Activated CD4-positive, alpha-beta T cell treated with anti-CD3 and anti-CD28 coated beads for 4 hours (primary cell): ENCODE data around the gene FMN2.
"Not testable (repeated sequence)": the region's sequence is repeated elsewhere in the genome, so short reads cannot be mapped to it uniquely, and the experiment has no call there.

Experiments
- DNase-seq, 2 donors: peaks; one replicate each; pipeline ENCODE4 v3.0.0-alpha.2; 2020

Gene FMN2

GRCh38 chr1:240320659-240321058 is 229.0 kb downstream of the FMN2 start:
- DNase-seq: no peak

GRCh38 chr1:240322943-240323342 is 231.3 kb downstream of the FMN2 start:
- DNase-seq: no peak

- DNase-seq: not testable (repeated sequence)
Measured at GRCh38 chr1:240328382-240328781, 236.7 kb downstream of the FMN2 start.

- no peak for DNase-seq
Measured at GRCh38 chr1:240329443-240329842, 237.8 kb downstream of the FMN2 start.

GRCh38 chr1:240332672-240333071 is 241.0 kb downstream of the FMN2 start:
- no peak for DNase-seq

- no peak for DNase-seq
Measured at GRCh38 chr1:240337781-240338180, 246.1 kb downstream of the FMN2 start.

- no peak for DNase-seq
Measured at GRCh38 chr1:240338837-240339236, 247.2 kb downstream of the FMN2 start.

- DNase-seq: no peak
Measured at GRCh38 chr1:240341365-240342250, 249.9 kb downstream of the FMN2 start.

GRCh38 chr1:240342251-240342625 is 250.6 kb downstream of the FMN2 start:
- DNase-seq: no peak

- DNase-seq: no peak
Measured at GRCh38 chr1:240343045-240343444, 251.4 kb downstream of the FMN2 start.

- DNase-seq: no peak
Measured at GRCh38 chr1:240343966-240344365, 252.3 kb downstream of the FMN2 start.

GRCh38 chr1:240344918-240345317 is 253.2 kb downstream of the FMN2 start:
- DNase-seq: no peak

GRCh38 chr1:240349695-240350094 is 258.0 kb downstream of the FMN2 start:
- no peak for DNase-seq

- no peak for DNase-seq
Measured at GRCh38 chr1:240350910-240351331, 259.2 kb downstream of the FMN2 start.

GRCh38 chr1:240351690-240352089 is 260.0 kb downstream of the FMN2 start:
- no peak for DNase-seq

- DNase-seq: no peak
Measured at GRCh38 chr1:240352769-240353168, 261.1 kb downstream of the FMN2 start.

- no peak for DNase-seq
Measured at GRCh38 chr1:240356568-240356967, 264.9 kb downstream of the FMN2 start.

- no peak for DNase-seq
Measured at GRCh38 chr1:240362046-240362445, 270.4 kb downstream of the FMN2 start.

GRCh38 chr1:240362826-240363225 is 271.1 kb downstream of the FMN2 start:
- DNase-seq: no peak

- DNase-seq: no peak
Measured at GRCh38 chr1:240363315-240363714, 271.6 kb downstream of the FMN2 start.

- DNase-seq: no peak
Measured at GRCh38 chr1:240363914-240364313, 272.2 kb downstream of the FMN2 start.

GRCh38 chr1:240366636-240367035 is 275.0 kb downstream of the FMN2 start:
- no peak for DNase-seq

- no peak for DNase-seq
Measured at GRCh38 chr1:240385551-240385950, 293.9 kb downstream of the FMN2 start.

GRCh38 chr1:240385985-240386978 is 294.6 kb downstream of the FMN2 start:
- no peak for DNase-seq
